Astrocyte (in vitro differentiated cells and primary cell): ENCODE results near the gene SBF2. TPM values are rescaled to one million over a fixed set of nuclear protein-coding genes. Genes with fewer than 3 reads are reported as not detected.

ENCODE experiments used
- DNase-seq: peaks from one replicate; pipeline ENCODE4 v3.0.0-alpha.2; 2010; ENCODE audit warnings: low read depth
- FAIRE-seq: peaks from 2 replicates; lab custom pipeline; 2011; peaks lifted over from hg19 to GRCh38; lab: Jason Lieb, UNC
- H2AFZ ChIP-seq: 2 replicates; pipeline ENCODE4 v1.6.0; 2012; ENCODE audit warnings: low read depth, low read length, inconsistent platforms
- H3K27ac ChIP-seq: 2 replicates; pipeline ENCODE4 v1.5.1; 2011; ENCODE audit warnings: low read depth, low read length, inconsistent platforms
- H3K27me3 ChIP-seq: 2 replicates; pipeline ENCODE4 v1.6.0; 2011; ENCODE audit warnings: low read length, inconsistent platforms; ENCODE audit not compliant: insufficient read depth
- H3K36me3 ChIP-seq: 2 replicates; pipeline ENCODE4 v1.5.1; 2011; ENCODE audit warnings: low read length, inconsistent platforms; ENCODE audit not compliant: insufficient read depth
- H3K4me1 ChIP-seq: 2 replicates; pipeline ENCODE4 v1.5.1; 2011; ENCODE audit warnings: low read length, inconsistent platforms; ENCODE audit not compliant: insufficient read depth
- H3K4me2 ChIP-seq: 2 replicates; pipeline ENCODE4 v1.6.0; 2012; ENCODE audit warnings: low read length, inconsistent platforms
- H3K4me3 ChIP-seq: 2 replicates; pipeline ENCODE4 v1.5.1; 2011; ENCODE audit warnings: low read depth, mild to moderate bottlenecking, low read length, inconsistent platforms; ENCODE audit not compliant: insufficient read depth
- H3K79me2 ChIP-seq: 2 replicates; pipeline ENCODE4 v1.6.0; 2012; ENCODE audit warnings: mild to moderate bottlenecking, low read length, inconsistent platforms; ENCODE audit not compliant: insufficient read depth
- H3K9ac ChIP-seq: 2 replicates; pipeline ENCODE4 v1.6.0; 2012; ENCODE audit warnings: mild to moderate bottlenecking, low read length, inconsistent platforms
- H3K9me3 ChIP-seq: 2 replicates; pipeline ENCODE4 v1.5.1; 2012; ENCODE audit warnings: low read depth, mild to moderate bottlenecking, low read length, inconsistent platforms; ENCODE audit not compliant: insufficient read depth
- H4K20me1 ChIP-seq: 2 replicates; pipeline ENCODE4 v1.6.0; 2012; ENCODE audit warnings: low read length, inconsistent platforms; ENCODE audit not compliant: insufficient read depth
- H3K27ac Mint-ChIP-seq: one replicate; pipeline ENCODE4 v1.8.0; 2021; ENCODE audit warnings: mild to moderate bottlenecking, mixed read lengths; ENCODE audit not compliant: unreplicated experiment
- H3K27me3 Mint-ChIP-seq: one replicate; pipeline ENCODE4 v1.8.0; 2021; ENCODE audit warnings: low read depth, mixed read lengths; ENCODE audit not compliant: unreplicated experiment
- H3K36me3 Mint-ChIP-seq: one replicate; pipeline ENCODE4 v1.8.0; 2021; ENCODE audit warnings: low read depth, mixed read lengths; ENCODE audit not compliant: unreplicated experiment
- H3K4me1 Mint-ChIP-seq: one replicate; pipeline ENCODE4 v1.8.0; 2021; ENCODE audit warnings: low read depth, mixed read lengths; ENCODE audit not compliant: unreplicated experiment
- H3K4me3 Mint-ChIP-seq: one replicate; pipeline ENCODE4 v1.8.0; 2021; ENCODE audit warnings: mild to moderate bottlenecking, moderate library complexity, mixed read lengths; ENCODE audit not compliant: unreplicated experiment
- H3K9me3 Mint-ChIP-seq: one replicate; pipeline ENCODE4 v1.8.0; 2021; ENCODE audit warnings: mild to moderate bottlenecking, mixed read lengths; ENCODE audit not compliant: unreplicated experiment
- EZH2 ChIP-seq: IDR thresholded peaks from 2 replicates; pipeline ENCODE4 v1.6.1; 2012; ENCODE audit warnings: mild to moderate bottlenecking, low read length, inconsistent platforms; ENCODE audit not compliant: insufficient read depth
- total RNA-seq: library from RNA; stranded (reverse); gene quantifications from 2 replicates; pipeline ENCODE4 v1.2.1, GENCODE V29; 2021
- TF ChIP-seq, protein P1 (sequence below): IDR thresholded peaks from 2 replicates; pipeline ENCODE4 v1.5.1; 2011; ENCODE audit warnings: low read depth, mild to moderate bottlenecking, inconsistent platforms, low read length, moderate library complexity; ENCODE audit not compliant: insufficient read depth

Gene SBF2
- total RNA-seq, 1 donor from 2014 or later = 50.0 TPM

GRCh38 chr11:10225553-10225952, 68.5 kb downstream of the SBF2 start:
- Histone ChIP-seq H3K36me3 (no peaks in the 10 kb centered on the region), H3K79me2 (peaks cover 21% of the 10 kb centered on the region), H3K9me3 (no peaks in the 10 kb centered on the region), H3K4me3 (no peak overlapping the region), H4K20me1 (peaks cover 13% of the 10 kb centered on the region), H3K9ac (no peak overlapping the region), H3K4me1 (no peaks in the 10 kb centered on the region), H3K4me2 (no peak overlapping the region), H3K27me3 (no peaks in the 10 kb centered on the region), H2AFZ (no peak overlapping the region), H3K27ac (no peak overlapping the region)
- Mint-ChIP-seq H3K27ac (no peak overlapping the region), H3K27me3 (no peaks in the 10 kb centered on the region), H3K4me3 (no peak overlapping the region), H3K9me3 (peaks cover 5% of the 10 kb centered on the region), H3K4me1 (no peaks in the 10 kb centered on the region), H3K36me3 (peaks cover 8% of the 10 kb centered on the region)
- FAIRE-seq (peak; percentile 9), DNase-seq (no peak)
- TF ChIP-seq, protein P1, sequence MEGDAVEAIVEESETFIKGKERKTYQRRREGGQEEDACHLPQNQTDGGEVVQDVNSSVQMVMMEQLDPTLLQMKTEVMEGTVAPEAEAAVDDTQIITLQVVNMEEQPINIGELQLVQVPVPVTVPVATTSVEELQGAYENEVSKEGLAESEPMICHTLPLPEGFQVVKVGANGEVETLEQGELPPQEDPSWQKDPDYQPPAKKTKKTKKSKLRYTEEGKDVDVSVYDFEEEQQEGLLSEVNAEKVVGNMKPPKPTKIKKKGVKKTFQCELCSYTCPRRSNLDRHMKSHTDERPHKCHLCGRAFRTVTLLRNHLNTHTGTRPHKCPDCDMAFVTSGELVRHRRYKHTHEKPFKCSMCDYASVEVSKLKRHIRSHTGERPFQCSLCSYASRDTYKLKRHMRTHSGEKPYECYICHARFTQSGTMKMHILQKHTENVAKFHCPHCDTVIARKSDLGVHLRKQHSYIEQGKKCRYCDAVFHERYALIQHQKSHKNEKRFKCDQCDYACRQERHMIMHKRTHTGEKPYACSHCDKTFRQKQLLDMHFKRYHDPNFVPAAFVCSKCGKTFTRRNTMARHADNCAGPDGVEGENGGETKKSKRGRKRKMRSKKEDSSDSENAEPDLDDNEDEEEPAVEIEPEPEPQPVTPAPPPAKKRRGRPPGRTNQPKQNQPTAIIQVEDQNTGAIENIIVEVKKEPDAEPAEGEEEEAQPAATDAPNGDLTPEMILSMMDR = no peak
- TF ChIP-seq EZH2 = no peak

- Mint-ChIP-seq H3K27me3 (no peaks in the 10 kb centered on the region), H3K36me3 (peaks cover 10% of the 10 kb centered on the region), H3K9me3 (peaks cover 3% of the 10 kb centered on the region), H3K4me3 (no peak overlapping the region), H3K27ac (no peak overlapping the region), H3K4me1 (no peaks in the 10 kb centered on the region)
- Histone ChIP-seq H2AFZ (no peak overlapping the region), H3K9ac (no peak overlapping the region), H3K9me3 (peaks cover 4% of the 10 kb centered on the region), H3K27ac (no peak overlapping the region), H3K4me1 (no peaks in the 10 kb centered on the region), H3K4me2 (no peak overlapping the region), H3K4me3 (no peak overlapping the region), H4K20me1 (peaks cover 13% of the 10 kb centered on the region), H3K36me3 (no peaks in the 10 kb centered on the region), H3K79me2 (peaks cover 25% of the 10 kb centered on the region), H3K27me3 (no peaks in the 10 kb centered on the region)
- no peak for FAIRE-seq
- TF ChIP-seq, protein P1 = no peak
- no peak for TF ChIP-seq EZH2
- no peak for DNase-seq
Measured at GRCh38 chr11:10222399-10222798, 71.6 kb downstream of the SBF2 start.

DNA sequence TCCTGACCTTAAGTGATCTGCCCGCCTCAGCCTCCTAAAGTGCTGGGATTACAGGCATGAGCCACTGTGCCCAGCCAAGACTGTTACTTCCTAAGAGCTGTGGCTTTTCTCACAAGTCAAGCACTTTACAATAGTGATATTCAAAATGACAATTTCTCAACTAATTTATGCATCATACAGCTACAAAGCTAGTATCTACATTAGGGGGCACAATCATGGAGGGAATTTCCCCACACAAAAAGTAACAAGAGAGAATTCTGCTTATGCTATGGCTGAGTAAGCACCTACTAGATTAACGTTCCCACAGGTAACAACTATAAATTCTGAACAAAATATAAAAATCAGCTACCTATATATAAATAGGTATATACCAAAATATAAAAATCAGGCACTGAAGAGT, 72.7 kb downstream of the SBF2 start:
- H3K27ac ChIP-seq = no peak overlapping the region
- no peaks in the 10 kb centered on the region for H3K36me3 ChIP-seq
- H3K79me2 ChIP-seq = peaks cover 25% of the 10 kb centered on the region
- H3K4me1 ChIP-seq = no peaks in the 10 kb centered on the region
- no peak overlapping the region for H3K4me3 ChIP-seq
- Mint-ChIP-seq H3K36me3 (peaks cover 10% of the 10 kb centered on the region), H3K27ac (no peak overlapping the region), H3K27me3 (no peaks in the 10 kb centered on the region), H3K4me3 (no peak overlapping the region), H3K4me1 (no peaks in the 10 kb centered on the region), H3K9me3 (peaks cover 3% of the 10 kb centered on the region)
- H2AFZ ChIP-seq = no peak overlapping the region
- no peak overlapping the region for H3K4me2 ChIP-seq
- peaks cover 13% of the 10 kb centered on the region for H4K20me1 ChIP-seq
- H3K9ac ChIP-seq = no peak overlapping the region
- TF ChIP-seq, protein P1 = no peak
- no peak for TF ChIP-seq EZH2
- H3K9me3 ChIP-seq = peaks cover 4% of the 10 kb centered on the region
- FAIRE-seq (no peak), DNase-seq (no peak)
- no peaks in the 10 kb centered on the region for H3K27me3 ChIP-seq
